GM20000 (cell line): ENCODE measurements around the gene SLC24A3.

Source experiments
- DNase-seq: peaks from one replicate; pipeline ENCODE4 v3.0.0; 2012; ENCODE audit warnings: low spot score
- CTCF ChIP-seq: IDR thresholded peaks from 2 replicates; pipeline ENCODE4 v1.5.1; 2012; ENCODE audit warnings: mild to moderate bottlenecking, control low read depth; ENCODE audit errors: extremely low read depth, missing control alignments

Gene SLC24A3

DNA sequence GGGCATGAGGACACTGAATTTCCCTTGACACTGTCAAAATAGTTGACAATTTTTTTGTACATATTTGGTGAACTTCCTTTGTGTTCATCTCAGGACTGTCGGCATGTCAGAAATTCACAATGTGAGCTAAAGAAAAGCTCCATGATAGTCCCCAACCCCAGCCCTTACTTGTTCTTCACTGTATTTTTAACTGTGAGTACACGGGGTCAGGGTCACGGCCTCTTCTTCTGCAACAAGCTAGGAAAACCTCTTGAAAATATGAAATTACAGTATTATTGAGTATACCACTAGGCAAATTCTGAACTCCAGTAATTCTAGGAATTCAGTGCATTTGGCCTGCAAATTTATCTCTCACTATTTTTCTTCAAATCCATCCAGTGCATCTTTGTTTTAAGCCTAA lies 199.4 kb downstream of the SLC24A3 start:
- no peak for TF ChIP-seq CTCF
- DNase-seq: no peak

DNA sequence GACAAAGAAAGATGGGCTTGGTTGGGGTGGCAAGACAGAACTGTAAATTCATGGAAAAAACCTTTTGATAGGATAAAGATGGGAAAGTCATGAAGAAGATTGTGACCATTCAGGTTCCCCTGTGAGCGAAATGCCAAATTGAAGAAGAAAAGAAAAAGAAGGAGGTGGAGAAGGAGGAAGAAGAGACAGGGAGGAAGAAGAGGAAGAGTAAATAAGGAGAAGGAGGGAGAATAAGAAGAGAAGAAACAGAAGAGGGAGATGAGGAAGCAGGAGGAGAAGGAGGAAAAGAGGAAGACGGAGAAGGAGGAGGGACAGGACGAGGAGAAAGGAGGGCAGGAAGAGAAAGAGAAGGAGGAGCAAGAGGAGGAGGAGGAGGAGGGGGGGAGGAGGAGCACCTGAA lies 199.8 kb downstream of the SLC24A3 start:
- no peak for DNase-seq
- no peak for TF ChIP-seq CTCF

DNA sequence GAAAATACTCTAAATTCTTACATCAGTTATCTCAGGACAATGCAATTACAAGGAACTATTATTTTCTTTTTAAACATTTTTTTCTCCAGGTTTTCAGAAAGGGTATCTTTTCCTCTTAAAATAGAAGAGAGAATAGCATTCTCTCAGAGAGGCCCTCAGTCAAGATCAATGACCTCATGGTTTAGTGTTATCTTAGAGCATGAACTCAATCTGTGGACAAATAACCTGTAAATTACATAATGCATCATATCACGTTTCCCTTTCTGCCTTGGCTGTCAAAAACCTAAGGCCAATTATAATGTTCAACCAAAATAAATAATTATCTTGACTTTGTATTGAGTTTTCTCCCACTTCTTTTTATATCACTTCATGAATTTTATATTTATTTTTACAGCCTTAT lies 202.2 kb downstream of the SLC24A3 start:
- TF ChIP-seq CTCF: no peak
- no peak for DNase-seq

DNA sequence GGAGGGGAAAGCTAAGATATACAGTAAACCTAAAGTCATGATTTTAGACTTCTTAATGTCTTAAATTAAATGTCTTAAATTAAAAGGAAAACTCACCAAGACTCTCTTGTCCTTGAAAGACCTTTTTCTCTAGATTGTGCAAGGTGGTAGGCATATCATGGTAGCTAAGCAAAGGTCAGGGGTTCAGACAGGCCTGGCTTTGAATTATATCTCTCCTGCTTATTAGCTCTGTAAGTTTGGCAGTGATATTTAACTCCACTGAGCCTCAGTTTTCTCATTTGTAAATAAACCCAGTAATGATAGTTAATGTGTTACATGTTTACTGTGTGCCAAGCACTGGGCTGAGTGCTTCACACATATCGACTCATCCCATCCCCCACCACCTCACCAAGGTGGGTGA lies 203.3 kb downstream of the SLC24A3 start:
- no peak for DNase-seq
- no peak for TF ChIP-seq CTCF

DNA sequence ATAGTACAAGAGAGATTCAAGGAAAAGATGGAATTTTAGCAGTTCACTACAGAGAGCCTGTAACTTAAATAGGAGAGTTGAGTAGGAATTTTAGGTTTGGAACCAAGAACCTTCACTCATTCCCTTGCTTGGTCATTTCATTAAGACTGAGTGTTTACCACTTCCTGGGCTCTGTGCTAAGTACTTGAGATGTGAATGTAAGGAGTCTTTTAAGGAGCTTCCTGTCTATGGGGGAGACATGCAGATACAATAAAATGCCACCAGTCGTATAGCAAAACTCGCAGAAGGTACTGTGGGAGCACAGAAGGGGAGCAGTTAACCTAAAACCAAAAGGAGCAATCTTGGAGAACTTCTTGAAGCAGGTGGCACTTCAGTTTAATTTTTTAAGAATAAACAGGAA lies 204.2 kb downstream of the SLC24A3 start:
- no peak for DNase-seq
- TF ChIP-seq CTCF: no peak

GRCh38 chr20:19419396-19419795 lies 207.0 kb downstream of the SLC24A3 start:
- DNase-seq: no peak
- no peak for TF ChIP-seq CTCF

- no peak for TF ChIP-seq CTCF
- DNase-seq: no peak
These were observed 210.9 kb downstream of the SLC24A3 start for GRCh38 chr20:19423097-19423899.
